Fibroblast of skin of right quadriceps (primary cell): ENCODE data around the gene C3orf22.

ENCODE experiments used
- DNase-seq: peaks from one replicate; pipeline ENCODE4 v3.0.0-alpha.2; 2013

C3orf22 gene

GRCh38 chr3:126556637-126557414, 1.9 kb downstream of the C3orf22 start:
- no peak for DNase-seq

GRCh38 chr3:126555795-126556636, 2.7 kb downstream of the C3orf22 start:
- DNase-seq, result no peak

- no peak for DNase-seq
These were observed 3.9 kb downstream of the C3orf22 start for GRCh38 chr3:126554560-126555525.

DNA sequence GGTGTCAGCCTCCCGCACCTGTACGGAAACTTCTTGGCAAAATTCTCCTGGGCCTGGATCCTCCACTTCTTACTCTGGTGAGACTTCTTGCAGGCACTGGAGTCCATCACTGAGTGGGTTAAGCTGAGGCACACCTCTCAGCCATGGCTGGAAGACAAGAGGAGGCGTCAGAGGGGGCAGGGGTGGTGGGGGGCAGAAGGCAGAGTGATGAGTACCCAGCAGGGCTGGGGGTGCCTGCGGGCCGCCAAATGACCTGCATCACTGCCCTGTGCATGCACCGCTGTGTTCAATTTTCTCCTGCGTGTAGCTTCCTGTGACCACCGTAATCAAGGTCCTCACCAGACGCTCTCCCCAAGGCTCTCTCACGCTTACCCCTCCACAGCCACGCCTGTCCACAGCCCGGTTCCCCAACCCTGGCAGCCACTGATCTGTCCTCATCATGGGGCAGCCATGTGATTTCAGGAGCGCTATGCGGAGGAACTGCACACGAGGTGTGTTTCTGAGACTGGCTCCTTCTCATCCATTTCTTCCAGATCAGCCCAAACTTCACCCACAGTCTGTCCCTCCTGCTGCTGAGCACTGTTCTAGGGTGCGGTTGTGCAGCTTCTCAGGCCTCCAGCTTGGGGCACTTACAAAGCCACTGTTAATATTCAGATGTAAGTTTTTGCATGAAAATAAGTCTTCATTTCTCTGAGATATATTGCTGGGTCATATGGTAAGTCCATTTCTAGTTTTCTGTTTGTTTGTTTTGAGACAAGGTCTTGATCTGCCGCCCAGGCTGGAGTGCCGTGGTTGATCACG, 5.2 kb downstream of the C3orf22 start:
- DNase-seq, result no peak

DNA sequence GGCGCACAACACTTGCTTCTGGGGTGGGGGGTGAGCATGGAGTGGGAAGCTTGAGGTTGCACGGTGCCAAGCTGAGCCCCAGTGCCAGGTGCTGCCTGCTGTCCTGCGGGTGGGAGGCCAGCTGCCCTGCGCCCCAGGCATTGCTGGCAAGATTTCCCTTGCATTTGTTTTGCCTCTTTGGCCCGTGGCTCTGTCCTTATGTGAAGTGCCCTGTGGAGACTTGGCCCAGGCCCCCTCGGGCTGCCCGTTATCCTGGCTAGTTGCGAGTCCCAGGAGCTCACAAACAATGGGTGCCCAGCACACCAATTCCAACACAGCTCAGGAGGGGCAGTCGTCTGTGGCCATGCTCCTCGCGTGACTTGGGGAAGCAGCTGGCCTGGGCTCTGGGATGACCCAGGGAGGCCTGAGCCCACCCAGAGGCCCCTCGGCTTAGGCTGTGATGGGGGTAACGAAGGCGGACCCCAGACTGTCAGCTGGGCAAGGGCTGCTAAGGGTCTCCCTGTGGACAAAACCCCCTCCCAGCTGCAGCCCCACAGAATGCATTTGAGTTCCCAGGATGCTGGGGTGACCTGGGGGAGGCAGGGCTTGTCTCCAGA, 5.9 kb downstream of the C3orf22 start:
- no peak for DNase-seq

DNA sequence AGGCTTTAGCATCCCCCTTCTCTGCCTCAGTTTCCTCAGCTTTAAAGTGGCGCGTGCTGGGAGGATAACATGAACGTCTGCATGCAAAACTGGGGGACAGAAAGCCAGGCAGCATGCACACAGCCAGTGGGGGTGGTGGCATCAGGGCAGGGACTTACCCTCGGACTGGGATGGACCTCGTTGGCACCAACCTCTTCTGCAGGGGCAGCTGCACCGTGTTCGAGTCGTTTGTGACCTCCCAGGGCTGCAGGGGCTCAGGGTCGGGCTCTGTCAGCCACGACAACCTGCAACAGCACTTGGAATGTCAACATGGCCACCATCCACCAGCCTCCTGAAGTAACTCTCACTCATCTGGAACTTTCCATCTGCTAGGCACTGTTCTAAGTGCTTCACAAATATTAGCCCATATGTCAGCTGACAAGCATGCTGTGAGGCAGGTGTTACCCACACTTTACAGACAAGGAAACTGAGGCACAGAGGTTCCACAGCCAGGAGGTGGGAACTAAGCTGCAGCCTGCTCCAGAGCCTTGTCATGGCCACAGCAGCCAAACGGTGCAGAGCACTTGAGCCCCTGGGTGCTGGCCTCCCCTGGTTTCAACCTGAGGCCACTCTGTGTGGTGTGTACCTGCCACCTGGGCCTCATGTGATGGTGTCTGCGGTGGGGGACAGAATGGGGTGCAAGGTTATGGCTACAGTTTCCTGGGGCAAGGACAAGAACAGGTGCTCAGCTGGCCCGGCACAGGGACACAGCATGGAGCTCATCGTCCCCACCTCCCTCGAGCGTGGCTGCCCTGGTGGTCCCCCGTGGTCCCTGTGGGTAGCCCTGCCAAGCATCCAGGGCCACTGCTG, 6.7 kb downstream of the C3orf22 start:
- no peak for DNase-seq

- DNase-seq, result no peak
These were observed 7.5 kb downstream of the C3orf22 start for GRCh38 chr3:126551121-126551838.

DNA sequence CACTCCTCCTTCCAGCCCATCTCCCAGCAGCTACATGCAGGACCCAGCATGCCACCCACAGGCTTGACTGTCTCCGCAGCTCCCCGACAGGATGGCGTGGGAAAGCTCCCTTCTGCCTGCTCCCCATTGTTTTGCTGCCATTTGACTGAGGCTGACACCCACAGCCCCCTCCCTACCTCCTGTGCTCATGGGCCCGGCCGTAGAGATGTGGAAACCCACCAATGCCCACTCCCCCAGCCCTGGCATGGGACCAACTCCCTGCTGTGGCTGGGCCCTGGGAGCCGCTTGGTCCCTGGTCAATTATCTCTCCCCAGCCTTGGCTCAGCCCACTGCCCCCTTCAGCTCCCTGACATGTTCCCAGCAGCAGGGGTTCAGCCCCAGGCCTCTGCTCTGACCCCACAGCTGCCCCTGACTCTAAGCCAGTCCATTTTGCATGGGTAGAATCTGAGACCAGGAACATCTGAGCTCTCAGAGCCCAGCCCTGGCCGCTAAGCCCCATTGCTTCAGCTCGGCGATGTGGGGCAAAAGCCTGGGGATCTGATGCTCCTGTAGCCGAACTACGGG, 8.2 kb downstream of the C3orf22 start:
- no peak for DNase-seq

- DNase-seq, result no peak
These were observed 8.8 kb downstream of the C3orf22 start for GRCh38 chr3:126549861-126550487.

- DNase-seq, result no peak
These were observed 9.9 kb downstream of the C3orf22 start for GRCh38 chr3:126548556-126549466.

DNA sequence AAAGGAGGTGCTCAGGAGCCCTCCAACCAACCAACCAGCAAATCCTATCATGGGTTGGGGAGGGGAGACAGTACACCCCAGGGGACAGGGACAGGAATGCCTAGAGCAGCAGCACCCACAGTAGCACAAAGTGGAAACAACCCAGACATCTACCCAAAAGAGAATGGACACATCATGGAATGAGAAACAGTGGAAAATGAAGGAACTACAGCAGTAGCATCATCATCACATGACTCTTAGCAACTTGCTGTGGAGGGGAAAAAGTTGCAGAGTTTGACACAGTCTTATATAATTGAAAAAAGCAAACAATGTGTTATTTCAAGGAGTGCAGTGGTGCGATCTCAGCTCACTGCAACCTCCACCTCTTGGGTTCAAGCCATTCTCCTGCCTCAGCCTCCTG, 11.0 kb downstream of the C3orf22 start:
- no peak for DNase-seq

GRCh38 chr3:126546549-126547239, 12.0 kb downstream of the C3orf22 start:
- no peak for DNase-seq

- DNase-seq, result no peak
These were observed 12.7 kb downstream of the C3orf22 start for GRCh38 chr3:126546013-126546412.

GRCh38 chr3:126545544-126545943, 13.2 kb downstream of the C3orf22 start:
- no peak for DNase-seq

DNA sequence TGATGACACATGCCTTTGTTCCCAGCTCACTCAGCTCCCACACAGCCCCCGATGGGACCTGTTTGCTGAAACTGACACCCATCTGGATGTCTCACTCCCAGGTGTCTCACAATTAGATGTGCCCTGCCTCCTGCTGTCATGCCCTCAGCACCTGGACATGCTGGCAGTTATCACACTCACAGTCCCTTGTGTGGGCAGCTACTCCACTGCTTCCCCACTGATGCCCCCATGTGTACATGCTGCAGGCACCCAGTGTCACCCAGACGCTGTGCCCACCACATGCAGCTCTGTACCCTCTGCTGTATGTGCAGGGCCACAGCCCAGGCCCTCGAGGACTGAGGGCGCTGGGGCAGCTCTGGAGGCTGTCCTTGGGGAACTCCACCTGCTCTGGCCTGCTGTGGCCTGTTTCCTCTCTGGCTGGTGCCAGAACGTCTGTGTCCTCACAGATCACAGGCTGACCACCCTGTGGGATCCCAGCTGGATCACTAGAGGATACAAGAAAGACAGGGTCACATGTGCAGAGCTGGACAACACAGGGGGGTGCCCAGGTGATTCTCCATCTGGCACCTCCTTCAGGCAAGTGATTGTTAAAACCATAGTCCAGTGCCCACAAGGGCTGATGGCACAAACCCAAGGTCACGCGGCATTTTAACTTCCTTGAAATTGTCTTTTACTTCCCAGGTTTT, 14.0 kb downstream of the C3orf22 start:
- no peak for DNase-seq

GRCh38 chr3:126543457-126544061, 15.2 kb downstream of the C3orf22 start:
- DNase-seq, result no peak
